Peyer's patch (tissue), 4 donors: ENCODE data around the gene AMHR2.

ENCODE experiments used
- POLR2A ChIP-seq, 2 donors: fragments of 450-650 bp; IDR thresholded peaks; one replicate each; pipeline ENCODE4 v1.5.1; 2017; ENCODE audit warnings: antibody characterized with exemption in 2 of 2, mild to moderate bottlenecking in 2 of 2, moderate library complexity in 2 of 2
- TF ChIP-seq, protein P1 (sequence below), 6 experiments: fragments of 450-650 bp in 4 of 6; fragments of 200-600 bp in 2 of 6; sonication (generic) in 1 of 6; IDR thresholded peaks; one replicate each; pipeline ENCODE4 v1.5.1; 2017 to 2019; ENCODE audit warnings: antibody characterized with exemption in 6 of 6, mild to moderate bottlenecking in 3 of 6, moderate library complexity in 1 of 6

DNA sequence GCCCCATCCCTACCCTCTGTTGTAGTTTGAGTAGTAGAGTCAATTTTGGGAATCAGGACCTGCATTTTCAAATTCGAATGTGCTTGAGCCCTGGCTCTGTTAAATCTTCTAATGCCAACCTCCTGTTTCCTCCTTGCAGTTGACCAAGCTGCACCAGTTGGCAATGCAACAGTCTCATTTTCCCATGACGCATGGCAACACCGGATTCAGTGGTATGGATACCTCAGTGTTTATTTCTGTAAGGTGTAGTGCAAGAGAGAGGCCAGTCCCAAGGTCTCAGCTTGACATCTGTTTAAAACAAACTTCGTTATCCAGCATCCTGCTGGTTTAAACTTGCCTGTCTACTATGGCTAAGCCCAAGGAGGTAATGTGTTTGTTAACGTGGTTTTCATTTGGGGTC is 43.4 kb downstream of the AMHR2 start:
- TF ChIP-seq, protein P1, sequence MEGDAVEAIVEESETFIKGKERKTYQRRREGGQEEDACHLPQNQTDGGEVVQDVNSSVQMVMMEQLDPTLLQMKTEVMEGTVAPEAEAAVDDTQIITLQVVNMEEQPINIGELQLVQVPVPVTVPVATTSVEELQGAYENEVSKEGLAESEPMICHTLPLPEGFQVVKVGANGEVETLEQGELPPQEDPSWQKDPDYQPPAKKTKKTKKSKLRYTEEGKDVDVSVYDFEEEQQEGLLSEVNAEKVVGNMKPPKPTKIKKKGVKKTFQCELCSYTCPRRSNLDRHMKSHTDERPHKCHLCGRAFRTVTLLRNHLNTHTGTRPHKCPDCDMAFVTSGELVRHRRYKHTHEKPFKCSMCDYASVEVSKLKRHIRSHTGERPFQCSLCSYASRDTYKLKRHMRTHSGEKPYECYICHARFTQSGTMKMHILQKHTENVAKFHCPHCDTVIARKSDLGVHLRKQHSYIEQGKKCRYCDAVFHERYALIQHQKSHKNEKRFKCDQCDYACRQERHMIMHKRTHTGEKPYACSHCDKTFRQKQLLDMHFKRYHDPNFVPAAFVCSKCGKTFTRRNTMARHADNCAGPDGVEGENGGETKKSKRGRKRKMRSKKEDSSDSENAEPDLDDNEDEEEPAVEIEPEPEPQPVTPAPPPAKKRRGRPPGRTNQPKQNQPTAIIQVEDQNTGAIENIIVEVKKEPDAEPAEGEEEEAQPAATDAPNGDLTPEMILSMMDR (IDR thresholded peaks at IDR 0.05): no peak
- no peak for TF ChIP-seq POLR2A (IDR thresholded peaks at IDR 0.05)
